Activated naive CD4-positive, alpha-beta T cell treated with anti-CD3 and anti-CD28 coated beads, Interleukin-2, amount 50 U/mL, for 72 hours (primary cell): ENCODE measurements around the gene WNT7B. TPM values are rescaled to one million over a fixed set of nuclear protein-coding genes. Genes with fewer than 3 reads are reported as not detected.

ENCODE experiments used
- ATAC-seq, 2 donors: fragments of 150-1000 bp; cut with Tn5 transposase; 2 replicates each; pipeline ENCODE4 v1.10.0; 2021; ENCODE audit warnings: mild to moderate bottlenecking in 2 of 2, moderate library complexity in 2 of 2
- DNase-seq, 2 donors: peaks; one replicate each; pipeline ENCODE4 v3.0.0; 2021 to 2022; ENCODE audit warnings: low spot score in 2 of 2
- H3K27ac Mint-ChIP-seq, 2 donors: one replicate each; pipeline ENCODE4 v1.8.0; 2022; ENCODE audit warnings: mild to moderate bottlenecking in 2 of 2, mixed read lengths in 2 of 2
- H3K36me3 Mint-ChIP-seq, 2 donors: one replicate each; pipeline ENCODE4 v1.8.0; 2022; ENCODE audit warnings: mixed read lengths in 2 of 2
- H3K9me3 Mint-ChIP-seq, 2 donors: one replicate each; pipeline ENCODE4 v1.8.0; 2022; ENCODE audit warnings: mixed read lengths in 2 of 2
- total RNA-seq, 2 donors: library from RNA; stranded (reverse); gene quantifications; one replicate each; pipeline ENCODE4 v1.2.3, GENCODE V29; 2022

The WNT7B gene
- total RNA-seq, 2 donors from 2014 or later, result 0.05 TPM; not detected in 1

- Mint-ChIP-seq H3K9me3 (peaks cover 5 to 6% of the 10 kb centered on the region in 2 donors), H3K36me3 (no peaks in the 10 kb centered on the region), H3K27ac (no peak overlapping the region)
- ATAC-seq (no peak), DNase-seq (no peak)
Measured at GRCh38 chr22:45916515-45916914, 60.4 kb downstream of the WNT7B start.

- Mint-ChIP-seq H3K36me3 (no peaks in the 10 kb centered on the region), H3K9me3 (peaks cover 5 to 6% of the 10 kb centered on the region in 2 donors), H3K27ac (peak overlapping the region in 1 of 2 donors; percentile 89)
- DNase-seq (no peak), ATAC-seq (no peak)
Measured at GRCh38 chr22:45915841-45916240, 61.1 kb downstream of the WNT7B start.

DNA sequence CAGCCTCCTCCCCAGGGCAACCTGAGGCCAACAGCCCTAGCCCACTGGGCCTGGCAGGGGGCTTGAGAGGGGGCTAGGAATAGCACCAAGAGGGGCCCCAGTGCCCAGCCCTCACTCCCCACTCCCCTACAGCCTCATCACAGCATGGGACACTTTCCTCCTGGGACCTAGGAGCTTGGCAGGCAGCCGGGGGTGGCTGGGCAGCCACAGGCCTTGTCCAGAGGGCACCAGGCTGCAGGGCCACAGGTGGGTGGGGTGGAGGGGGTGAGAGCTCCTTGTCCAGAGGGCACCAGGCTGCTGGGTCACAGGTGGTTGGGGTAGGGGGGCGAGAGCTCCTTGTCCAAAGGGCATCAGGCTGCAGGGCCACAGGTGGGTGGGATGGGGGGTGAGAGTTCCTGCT, 61.8 kb downstream of the WNT7B start:
- no peak for ATAC-seq
- DNase-seq, result no peak
- no peak overlapping the region for H3K27ac Mint-ChIP-seq
- peaks cover 5 to 6% of the 10 kb centered on the region in 2 donors for H3K9me3 Mint-ChIP-seq
- H3K36me3 Mint-ChIP-seq, result no peaks in the 10 kb centered on the region

DNA sequence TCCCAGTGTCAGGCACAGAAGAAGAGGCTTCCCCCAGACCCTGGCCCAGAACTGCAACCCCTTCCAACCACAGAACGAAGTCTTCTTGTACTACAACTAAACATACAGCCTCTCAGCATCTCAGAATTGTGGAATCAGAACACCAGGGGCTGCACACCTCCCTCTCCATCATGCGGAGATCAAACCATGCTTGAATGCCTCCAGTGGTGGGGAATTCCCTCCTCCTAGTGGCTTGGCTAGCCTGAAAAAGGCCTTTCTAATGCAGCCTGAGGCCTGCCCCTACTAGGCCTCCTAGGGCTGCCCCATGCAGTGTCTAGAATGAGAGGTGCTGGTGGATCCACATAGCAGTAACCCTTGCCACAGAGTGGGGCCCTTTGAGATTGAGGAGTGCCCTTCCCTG, 62.7 kb downstream of the WNT7B start:
- DNase-seq (no peak), ATAC-seq (no peak)
- Mint-ChIP-seq H3K27ac (no peak overlapping the region), H3K36me3 (no peaks in the 10 kb centered on the region), H3K9me3 (peaks cover 5 to 6% of the 10 kb centered on the region in 2 donors)

- Mint-ChIP-seq H3K36me3 (no peaks in the 10 kb centered on the region), H3K27ac (no peak overlapping the region), H3K9me3 (peaks cover 5 to 6% of the 10 kb centered on the region in 2 donors)
- ATAC-seq (no peak), DNase-seq (no peak)
Measured at GRCh38 chr22:45912910-45913309, 64.1 kb downstream of the WNT7B start.

GRCh38 chr22:45911601-45912271, 65.2 kb downstream of the WNT7B start:
- Mint-ChIP-seq H3K27ac (no peak overlapping the region), H3K36me3 (no peaks in the 10 kb centered on the region), H3K9me3 (peaks cover 5 to 6% of the 10 kb centered on the region in 2 donors)
- ATAC-seq (no peak), DNase-seq (no peak)

- no peak for ATAC-seq
- Mint-ChIP-seq H3K36me3 (no peaks in the 10 kb centered on the region), H3K27ac (no peak overlapping the region), H3K9me3 (peaks cover 5 to 6% of the 10 kb centered on the region in 2 donors)
- no peak for DNase-seq
Measured at GRCh38 chr22:45910928-45911467, 66.0 kb downstream of the WNT7B start.

DNA sequence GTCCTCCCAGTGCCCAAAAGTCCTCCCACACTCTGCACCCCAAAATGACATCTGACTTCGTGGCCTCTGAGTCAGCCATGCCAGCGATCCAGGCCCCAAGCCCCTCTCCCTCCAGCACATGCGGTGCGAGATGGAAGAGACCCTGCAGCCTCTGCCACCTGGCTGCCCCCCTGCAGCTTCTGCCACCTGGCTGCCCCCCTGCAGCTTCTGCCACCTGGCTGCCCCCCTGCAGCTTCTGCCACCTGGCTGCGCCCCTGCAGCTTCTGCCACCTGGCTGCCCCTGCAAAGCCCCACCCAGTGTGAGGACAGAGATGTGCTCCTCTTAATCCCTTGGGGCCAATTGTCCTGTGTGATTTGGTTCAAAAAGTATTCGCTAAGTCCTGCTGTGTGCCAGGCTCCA, 68.0 kb downstream of the WNT7B start:
- peaks cover under 1% of the 10 kb centered on the region in 2 donors for H3K9me3 Mint-ChIP-seq
- ATAC-seq (no peak), DNase-seq (no peak)
- H3K36me3 Mint-ChIP-seq, result no peaks in the 10 kb centered on the region
- H3K27ac Mint-ChIP-seq, result no peak overlapping the region

- no peaks in the 10 kb centered on the region for H3K9me3 Mint-ChIP-seq
- ATAC-seq, result no peak
- no peak for DNase-seq
- H3K27ac Mint-ChIP-seq, result no peak overlapping the region
- no peaks in the 10 kb centered on the region for H3K36me3 Mint-ChIP-seq
Measured at GRCh38 chr22:45907996-45908395, 69.0 kb downstream of the WNT7B start.

GRCh38 chr22:45907378-45907777, 69.6 kb downstream of the WNT7B start:
- ATAC-seq (no peak), DNase-seq (no peak)
- H3K36me3 Mint-ChIP-seq, result no peaks in the 10 kb centered on the region
- no peak overlapping the region for H3K27ac Mint-ChIP-seq
- no peaks in the 10 kb centered on the region for H3K9me3 Mint-ChIP-seq

DNA sequence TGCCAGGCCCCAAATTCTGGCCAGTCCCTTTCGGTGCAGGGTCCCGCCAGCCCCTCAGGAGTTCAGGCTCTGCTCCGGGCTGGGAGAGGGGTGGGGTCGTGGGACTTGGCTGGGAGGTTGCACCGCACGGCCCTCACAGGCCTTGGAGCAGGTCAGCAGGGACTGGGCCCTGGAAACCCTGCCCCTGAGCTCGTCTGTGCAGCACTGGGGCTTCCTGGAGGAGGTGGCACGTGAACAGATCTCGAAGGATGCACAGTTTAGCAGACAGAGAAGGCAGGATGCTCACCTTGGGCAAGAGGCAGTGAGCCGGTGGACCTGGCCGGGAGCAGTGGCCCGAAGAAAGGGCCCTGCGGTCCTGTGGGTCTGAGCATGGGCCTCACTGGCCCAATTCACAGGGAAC, 70.0 kb downstream of the WNT7B start:
- no peak for ATAC-seq
- Mint-ChIP-seq H3K36me3 (no peaks in the 10 kb centered on the region), H3K9me3 (no peaks in the 10 kb centered on the region), H3K27ac (no peak overlapping the region)
- no peak for DNase-seq

DNA sequence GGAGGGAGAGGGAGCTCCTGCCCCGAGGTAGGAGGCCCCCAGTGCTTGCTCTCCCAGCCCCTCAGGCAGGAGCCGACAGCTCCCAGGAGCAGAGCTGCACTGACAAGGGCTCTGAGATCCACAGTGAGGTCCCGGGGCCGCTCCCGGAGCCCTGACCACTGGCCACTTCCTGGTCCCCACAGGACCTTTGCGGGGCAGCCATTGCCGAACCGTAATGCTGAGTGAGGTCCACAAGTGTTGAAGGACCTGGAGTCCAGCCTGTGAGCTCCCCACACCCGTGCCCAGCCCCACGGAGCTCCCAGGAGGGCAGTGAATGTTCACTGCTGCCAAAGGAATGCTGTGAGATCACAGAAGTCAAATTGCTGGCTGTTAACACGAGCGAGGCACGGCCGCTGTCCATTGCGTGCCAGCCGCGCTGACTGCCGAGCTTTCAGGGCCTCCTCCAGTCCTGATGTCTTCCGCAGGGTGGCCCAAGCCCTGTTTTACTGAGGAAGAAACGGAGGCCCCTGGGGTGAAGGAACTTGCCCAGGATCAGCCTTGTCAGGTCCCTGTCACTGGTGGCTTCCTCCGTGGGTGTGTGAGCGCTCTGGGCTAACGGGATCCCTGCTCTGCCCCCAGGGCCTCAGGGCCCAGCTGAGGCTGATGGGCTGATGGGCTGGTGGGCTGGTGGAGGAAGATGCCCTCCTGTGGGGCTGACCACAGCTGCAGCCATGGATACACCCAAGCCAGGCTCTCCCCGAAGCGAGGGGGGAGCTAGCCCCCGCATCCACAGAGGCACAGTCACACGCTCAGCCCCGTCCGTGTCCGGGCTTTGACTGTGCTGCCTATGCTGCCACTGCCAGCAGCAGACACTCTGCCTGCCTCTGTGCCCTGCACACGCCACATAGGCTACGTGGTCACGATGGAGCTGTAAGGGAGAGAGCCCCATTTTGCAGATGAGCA, 70.8 kb downstream of the WNT7B start:
- Mint-ChIP-seq H3K27ac (no peak overlapping the region), H3K9me3 (no peaks in the 10 kb centered on the region), H3K36me3 (no peaks in the 10 kb centered on the region)
- ATAC-seq, result no peak
- no peak for DNase-seq

- Mint-ChIP-seq H3K9me3 (no peaks in the 10 kb centered on the region), H3K36me3 (no peaks in the 10 kb centered on the region), H3K27ac (no peak overlapping the region)
- no peak for ATAC-seq
- DNase-seq, result no peak
Measured at GRCh38 chr22:45905326-45905923, 71.5 kb downstream of the WNT7B start.

DNA sequence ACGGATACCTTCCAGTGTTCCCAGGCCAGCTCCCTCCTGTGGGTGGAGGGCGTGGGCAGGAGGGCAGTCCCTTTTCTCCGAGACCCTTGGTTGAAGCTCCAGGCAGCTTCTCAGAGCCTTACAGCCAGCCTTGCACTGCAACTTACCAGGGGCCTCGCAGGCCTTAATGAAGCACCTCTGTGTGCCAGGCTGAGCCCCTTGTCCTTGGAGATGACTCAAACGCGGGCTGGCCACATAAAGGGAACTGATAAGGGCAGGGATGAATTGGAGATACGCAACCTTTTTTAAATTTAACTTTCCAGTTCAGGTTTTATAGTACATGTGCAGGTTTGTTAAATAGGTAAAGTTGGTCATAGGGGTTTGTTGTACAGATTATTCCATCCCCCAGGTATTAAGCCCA, 72.7 kb downstream of the WNT7B start:
- Mint-ChIP-seq H3K9me3 (no peaks in the 10 kb centered on the region), H3K27ac (no peak overlapping the region), H3K36me3 (no peaks in the 10 kb centered on the region)
- DNase-seq (no peak), ATAC-seq (no peak)

- Mint-ChIP-seq H3K36me3 (no peaks in the 10 kb centered on the region), H3K27ac (no peak overlapping the region), H3K9me3 (no peaks in the 10 kb centered on the region)
- no peak for DNase-seq
- ATAC-seq, result peak in 1 of 2 donors; percentile 49
Measured at GRCh38 chr22:45903355-45904135, 73.4 kb downstream of the WNT7B start.

GRCh38 chr22:45897736-45898135, 79.2 kb downstream of the WNT7B start:
- Mint-ChIP-seq H3K36me3 (no peaks in the 10 kb centered on the region), H3K9me3 (no peaks in the 10 kb centered on the region)
- ATAC-seq, result no peak

More at GRCh38 chr22:45897736-45898135, 79.2 kb downstream of the WNT7B start:
- H3K27ac Mint-ChIP-seq, result no peak overlapping the region
- DNase-seq, result no peak
